Stimulated activated CD8-positive, alpha-beta memory T cell treated with anti-CD3 and anti-CD28 coated beads, Interleukin-7, amount 100 ng/mL, for 24 hours (primary cell): ENCODE measurements around the gene FNBP1.
"Not testable (repeated sequence)": the region's sequence is repeated elsewhere in the genome, so short reads cannot be mapped to it uniquely, and the experiment has no call there.

ENCODE experiments used
- DNase-seq: peaks from one replicate; pipeline ENCODE4 v3.0.0-alpha.2; 2020; ENCODE audit warnings: low read depth

FNBP1 gene

DNA sequence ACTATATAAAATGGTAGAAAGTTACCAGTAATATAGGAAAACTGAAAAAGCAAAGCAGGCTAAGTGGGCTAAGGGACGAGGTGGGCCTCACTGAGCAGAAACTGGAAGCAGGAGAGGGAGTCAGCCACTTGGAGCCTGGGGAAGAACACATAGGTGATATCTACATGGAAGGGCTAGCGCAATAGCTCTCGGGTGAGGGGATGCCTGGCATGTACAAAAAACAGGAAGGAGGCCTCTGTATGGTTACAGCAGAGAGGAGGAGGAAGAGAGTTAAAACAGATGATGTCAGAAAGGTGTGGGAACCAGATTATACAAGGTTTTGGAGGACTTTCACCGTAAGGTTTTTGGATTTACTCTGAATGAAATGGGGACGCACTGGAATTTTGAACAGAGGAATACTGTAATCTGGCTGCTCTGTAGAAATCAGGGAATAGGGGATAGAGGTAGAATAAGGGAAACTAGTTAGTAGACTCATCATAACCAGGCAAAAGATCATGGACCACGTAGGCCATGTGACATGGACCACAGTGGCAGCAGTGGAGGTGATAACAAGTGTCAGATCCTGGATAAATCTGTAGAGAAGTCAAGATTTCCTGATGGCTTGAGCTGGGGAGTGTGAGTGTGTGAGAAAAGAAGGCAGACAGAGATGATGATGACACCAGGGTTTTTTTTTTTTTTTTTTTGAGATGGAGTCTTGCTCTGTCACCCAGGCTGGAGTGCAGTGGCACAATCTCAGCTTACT lies 52.5 kb downstream of the FNBP1 start:
- no peak for DNase-seq

DNA sequence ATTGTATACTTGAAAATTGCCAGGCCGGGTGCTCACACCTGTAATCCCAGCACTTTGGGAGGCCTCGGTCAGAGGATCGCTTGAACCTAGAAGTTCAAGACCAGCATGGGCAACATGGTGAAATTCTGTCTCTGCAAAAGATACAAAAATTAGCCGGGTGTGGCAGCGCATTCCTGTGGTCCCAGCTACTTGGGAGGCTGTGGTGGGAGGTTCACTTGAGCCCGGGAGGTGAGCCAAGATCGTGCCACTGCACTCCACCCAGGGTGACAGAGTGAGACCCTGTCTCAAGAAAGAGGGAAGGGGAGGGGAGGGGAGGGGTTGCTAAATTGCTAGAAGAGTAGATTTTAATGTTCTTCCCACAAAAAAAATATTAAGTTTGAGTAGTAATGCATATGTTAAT lies 53.2 kb downstream of the FNBP1 start:
- no peak for DNase-seq

DNA sequence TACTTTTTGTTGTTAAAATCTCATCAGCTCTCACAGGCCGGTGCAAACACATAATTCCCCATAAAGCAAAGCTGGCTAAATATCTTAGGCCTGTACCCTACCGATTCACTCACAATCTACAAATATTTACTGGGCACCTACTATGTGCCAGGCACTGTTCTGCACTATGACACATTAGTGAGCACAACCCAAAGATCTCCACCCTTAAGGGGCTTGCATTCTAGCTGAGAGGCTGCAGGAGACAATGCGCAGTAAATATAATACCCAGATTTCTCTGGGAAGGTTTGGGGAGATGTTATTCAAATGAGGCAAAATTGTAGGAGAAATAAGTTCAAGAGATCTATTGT lies 53.7 kb downstream of the FNBP1 start:
- no peak for DNase-seq

DNA sequence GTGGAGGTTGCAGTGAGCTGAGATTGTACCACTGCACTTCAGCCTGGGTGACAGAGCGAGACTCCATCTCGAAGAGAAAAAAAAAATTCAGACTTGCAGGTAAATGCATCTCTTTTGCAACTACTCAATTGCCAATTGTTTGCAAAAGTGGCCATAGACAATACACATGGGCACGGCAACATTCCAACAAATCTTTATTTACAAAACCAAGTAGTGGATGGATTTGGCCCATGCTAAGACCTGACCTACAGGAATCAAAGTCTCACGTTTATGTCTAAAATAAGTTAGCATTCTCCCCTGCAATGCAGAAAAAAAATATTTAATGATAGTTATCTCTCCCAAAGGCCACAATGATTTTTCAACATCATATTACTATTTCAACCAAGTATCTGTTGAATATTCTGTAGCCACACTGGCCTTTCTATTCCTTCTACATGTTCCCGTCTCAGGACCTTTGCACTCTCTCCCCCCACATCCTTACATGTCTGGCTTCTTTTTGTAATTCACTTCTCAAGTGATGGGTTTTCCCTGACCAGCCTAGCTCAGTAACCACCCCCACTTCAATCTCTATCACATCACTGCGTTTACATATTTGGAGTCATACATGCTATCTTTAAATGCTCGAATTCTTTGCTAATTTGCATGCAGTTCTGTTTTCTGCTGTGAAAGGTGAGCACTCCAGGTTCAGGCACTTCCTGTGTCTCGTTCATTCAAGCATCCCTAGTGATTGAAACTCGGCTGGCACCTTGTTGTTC lies 54.2 kb downstream of the FNBP1 start:
- DNase-seq, result no peak

DNA sequence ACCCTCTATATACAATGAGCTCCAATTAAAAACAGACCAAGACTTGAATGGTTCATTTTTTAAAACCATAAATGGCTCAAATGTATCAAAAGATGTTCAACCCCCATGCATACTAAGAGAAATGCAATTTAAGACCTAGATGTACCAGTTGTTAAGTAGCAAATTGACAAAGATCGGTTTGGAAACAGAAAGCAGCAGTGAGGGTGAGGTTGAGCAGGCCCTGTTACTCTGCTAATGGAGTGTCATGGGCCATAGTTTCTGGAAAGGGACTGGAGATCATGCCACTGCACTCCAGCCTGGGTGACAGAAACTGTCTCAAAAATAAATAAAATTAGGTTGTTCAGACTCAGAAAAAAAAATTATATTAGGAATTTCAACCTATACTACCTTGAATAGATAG lies 55.0 kb downstream of the FNBP1 start:
- DNase-seq, result no peak

DNA sequence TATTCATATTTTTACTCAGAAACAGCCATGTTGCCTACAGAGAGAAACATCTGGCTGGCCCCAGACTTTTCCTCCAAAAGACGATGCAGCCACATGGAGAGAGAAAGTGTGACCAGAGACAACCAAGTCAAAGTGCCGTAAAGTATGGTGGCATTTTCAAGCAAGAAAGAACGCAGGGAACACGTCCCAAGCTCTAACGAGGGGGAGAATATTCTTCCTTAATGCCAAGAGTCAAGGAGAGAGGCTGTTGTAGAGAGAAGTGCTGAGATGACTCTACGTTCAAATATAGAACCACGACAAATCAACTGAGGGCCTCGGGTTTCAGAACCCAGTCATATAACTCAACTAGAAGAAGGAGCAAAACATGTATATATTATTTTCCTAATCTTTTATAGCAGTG lies 55.9 kb downstream of the FNBP1 start:
- DNase-seq, result no peak

DNA sequence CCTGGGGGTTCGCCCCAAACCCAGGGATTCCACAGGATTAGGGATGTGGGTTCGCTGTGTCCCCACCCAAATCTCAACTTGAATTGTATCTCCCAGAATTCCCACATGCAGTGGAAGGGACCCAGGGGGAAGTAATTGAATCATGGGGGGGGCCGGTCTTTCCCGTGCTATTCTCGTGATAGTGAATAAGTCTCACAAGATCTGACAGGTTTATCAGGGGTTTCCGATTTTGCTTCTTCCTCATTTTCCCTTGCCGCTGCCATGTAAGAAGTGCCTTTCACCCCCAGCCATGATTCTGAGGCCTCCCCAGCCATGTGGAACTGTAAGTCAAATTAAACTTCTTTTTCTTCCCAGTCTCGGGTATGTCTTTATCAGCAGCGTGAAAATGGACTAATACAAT lies 58.4 kb downstream of the FNBP1 start:
- DNase-seq, result not testable (repeated sequence)

DNA sequence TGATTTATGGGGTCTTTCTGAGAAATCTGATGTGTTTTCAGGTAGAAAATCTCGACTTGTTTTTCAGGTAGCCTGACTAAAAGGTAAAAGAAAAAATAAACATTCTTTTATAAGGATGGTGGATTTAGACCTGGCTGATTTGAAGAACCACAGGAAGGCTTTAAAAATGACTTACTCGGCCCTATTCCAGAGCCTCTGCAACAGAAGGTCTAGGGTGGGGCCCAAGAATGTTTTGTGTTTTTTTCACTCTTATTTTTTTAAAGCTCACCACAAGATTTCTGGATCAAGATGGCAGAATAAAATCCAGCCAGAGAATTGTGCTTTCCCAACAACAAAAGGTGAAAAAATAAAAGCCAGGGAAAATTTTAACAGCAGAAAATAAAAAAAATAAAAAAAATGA lies 59.1 kb downstream of the FNBP1 start:
- DNase-seq, result no peak

DNA sequence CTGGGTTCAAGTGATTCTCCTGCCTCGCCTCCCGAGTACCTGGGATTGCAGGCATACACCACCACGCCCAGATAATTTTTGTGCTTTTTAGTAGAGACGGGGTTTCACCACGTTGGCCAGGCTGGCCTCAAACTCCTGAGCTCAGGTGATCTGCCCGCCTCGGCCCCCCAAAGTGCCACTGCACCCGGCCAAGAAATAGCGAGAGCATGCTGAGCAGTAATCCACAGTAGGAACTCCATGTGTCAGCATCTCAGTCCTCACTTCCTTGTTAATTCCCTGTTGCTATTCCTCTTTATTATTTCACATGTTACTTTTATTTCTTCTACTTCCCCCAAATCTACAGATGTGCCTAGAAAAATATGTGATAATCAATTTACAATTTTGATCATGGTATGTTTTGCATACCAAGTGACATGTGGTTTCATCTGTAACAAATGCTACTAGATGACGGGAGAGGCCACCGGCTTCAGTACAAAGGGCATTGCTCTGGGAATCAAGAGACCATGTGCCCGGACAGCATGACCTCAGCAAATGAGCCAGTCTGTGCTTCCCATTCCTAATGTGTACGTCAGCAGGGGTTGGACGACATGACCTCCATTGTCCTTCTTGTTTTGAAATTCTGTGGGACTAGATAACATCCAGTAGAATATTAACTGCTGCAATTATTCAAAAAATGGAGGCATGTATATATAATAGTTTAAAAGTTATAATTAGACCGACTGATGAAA lies 61.6 kb downstream of the FNBP1 start:
- DNase-seq, result no peak

DNA sequence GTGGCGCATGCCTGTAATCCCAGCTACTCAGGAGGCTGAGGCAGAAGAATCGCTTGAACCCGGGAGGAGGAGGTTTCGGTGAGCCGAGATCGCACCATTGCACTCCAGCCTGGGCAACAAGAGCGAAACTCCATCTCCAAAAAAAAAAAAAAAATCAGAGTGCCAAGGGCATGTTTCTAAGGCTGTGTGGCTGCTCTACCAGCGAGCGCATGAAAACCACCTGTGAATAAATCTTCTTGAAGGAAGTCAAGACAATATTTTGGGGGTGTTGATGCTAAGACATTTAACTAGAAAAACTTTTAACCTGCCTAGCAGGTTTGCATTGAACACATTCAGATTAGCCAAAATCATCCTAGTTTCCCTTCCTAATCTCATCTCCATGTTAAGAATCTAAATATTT lies 62.8 kb downstream of the FNBP1 start:
- not testable (repeated sequence) for DNase-seq

DNA sequence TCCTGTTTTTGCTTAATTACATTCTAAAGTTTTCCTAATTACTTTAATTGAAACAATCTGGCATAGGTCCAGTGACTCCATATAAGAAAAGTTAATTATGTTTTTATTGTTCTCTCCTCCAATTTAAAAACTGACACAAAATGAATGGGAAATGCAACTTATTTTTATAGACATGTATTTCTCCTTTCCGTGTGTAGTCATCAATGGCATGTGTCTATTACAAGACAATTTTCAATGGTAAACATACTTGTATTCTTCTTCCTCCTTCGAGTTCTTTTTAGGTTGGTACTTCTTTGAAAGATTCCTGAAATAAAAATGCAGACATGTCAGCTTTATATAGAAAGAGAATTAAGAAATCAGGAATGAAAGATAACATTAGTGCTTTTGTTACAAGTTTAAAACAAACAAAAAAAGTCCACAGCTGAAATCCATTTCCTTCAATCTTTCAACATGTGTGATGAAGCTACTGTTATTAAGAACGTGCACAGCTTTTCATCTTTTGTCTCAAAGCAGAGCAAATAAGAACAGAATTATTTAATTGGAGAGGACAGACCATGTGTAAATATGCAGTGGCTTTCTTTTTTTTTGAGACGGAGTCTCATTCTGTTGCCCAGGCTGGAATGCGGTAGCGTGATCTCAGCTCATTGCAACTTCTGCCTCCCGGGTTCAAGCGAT lies 63.8 kb downstream of the FNBP1 start:
- no peak for DNase-seq

DNA sequence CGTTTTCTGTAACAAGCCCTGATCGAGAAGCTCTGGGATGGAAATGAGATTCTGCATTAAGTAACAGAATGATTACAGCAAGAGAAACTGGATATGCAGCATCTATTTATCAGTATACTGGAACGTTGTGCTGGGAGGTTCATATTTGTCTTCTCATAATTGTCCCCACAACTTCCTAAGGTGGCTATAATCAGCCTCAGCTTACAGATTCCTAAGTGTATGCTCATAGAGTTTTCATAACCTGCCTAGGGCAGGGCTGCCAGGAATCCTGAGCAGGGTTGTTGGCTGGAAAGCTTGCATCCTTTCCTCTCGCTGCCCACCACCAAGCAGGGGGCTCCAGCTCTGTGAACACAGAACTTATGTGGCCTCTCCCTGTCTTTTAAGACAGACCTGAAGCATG lies 70.2 kb downstream of the FNBP1 start:
- no peak for DNase-seq

DNA sequence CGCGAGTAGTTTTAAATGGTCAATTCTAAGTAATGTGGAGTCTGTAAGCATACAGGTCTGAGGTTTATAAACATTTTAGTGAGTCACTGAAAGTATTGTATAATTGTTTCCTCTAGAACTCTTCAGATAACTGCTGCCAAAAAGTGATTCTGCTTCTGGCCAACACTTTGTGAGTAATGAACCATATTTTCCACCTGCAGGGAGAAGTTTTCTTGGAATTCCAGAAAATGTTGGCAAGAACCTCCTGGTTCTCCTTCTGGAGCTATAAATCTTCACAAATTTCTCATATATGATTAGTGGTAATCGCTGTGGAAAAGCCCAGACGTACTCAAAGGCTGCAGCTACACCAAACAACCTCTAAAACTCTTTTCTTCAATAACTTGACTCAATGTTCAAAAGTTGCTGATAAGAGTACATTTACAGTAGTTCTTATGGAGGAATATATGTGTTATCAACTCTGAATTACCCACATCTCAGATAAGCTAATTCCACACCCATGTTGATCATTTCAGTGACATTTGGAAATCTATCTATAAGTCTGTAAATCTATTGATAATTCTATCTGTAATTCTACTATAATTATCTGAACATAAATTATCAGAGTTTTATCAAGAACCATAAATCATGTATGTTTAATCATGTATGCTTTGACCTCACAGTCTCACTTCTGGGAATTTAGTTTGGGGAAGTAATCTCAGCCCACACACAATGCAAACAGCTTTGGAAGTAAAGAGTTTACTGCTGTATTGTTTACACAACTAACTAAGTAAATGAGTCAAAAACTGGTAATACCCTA lies 74.1 kb downstream of the FNBP1 start:
- DNase-seq, result no peak

DNA sequence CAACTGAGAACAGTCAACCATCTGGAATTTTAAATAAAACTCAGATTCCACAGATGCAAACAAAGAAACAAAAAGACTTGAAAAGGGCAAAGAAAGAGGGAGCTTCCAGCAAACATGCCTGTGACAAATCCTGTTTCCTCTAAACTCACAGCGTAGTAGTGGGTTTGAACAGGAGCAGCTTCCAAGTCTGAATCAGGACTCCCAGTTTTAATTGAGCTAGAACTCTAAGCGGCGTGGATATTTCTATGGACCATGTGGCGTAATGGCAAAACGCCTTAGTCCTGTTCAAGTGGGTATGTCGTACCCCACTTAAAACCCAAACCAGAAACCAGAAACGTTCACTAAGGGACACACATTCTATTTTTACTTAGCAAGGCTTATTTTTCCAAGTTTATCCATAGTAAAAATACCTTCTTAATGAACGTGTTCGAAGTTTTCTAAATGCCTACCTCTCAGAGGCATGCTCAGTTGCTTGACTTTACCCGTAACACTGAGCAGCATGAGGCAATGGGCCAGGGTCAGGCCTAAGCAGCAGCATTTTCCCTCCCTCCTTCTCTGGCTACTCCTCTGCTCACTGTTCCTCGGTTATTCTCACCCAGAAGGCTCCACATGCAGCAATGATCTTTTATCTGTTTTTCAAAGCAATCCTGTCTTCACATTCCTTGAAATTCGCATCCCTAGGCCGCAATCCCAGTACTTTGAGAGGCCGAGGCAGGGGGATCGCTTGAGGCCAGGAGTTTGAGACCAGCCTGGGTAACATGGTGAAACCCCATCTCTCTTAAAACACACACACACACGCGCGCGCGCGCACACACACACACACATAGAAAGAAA lies 77.9 kb downstream of the FNBP1 start:
- no peak for DNase-seq

DNA sequence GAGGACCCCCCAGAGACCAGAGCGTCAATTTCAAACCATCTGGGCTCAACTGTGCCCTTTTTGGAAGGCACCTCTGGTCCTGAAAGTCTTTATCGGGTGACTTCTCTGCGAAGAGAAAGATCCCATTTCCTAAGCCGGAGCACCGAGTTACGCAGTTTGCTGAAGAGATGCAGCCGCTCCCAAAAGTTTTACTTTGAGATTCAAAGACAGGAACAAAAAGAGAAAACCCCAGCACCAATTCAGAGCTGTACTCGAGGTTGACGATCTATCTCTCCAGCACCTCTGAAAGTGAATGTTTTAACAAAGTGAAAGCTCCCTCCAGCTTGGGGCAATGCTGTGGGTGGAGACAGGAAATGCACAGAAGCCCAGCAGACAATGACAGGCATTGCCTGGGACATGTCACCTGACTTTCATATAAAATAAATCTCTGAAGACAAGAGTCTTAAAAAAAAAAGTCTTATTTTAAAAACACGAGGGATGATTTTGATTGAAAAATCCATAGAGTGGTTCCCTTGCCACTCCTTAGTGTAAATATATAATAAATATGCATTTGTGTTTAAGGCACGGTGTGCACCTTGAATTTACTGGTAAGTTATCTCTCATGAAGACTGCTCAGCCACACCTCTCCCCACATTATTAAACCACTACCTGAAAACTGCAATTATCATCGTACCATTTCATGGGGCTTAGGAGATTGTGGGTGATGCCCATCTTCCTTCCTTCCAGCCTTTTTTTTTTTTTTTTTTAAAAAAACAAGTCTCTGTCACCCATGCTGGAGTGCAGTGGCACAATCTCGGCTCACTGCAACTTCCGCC lies 79.9 kb downstream of the FNBP1 start:
- DNase-seq, result peak; percentile 28

DNA sequence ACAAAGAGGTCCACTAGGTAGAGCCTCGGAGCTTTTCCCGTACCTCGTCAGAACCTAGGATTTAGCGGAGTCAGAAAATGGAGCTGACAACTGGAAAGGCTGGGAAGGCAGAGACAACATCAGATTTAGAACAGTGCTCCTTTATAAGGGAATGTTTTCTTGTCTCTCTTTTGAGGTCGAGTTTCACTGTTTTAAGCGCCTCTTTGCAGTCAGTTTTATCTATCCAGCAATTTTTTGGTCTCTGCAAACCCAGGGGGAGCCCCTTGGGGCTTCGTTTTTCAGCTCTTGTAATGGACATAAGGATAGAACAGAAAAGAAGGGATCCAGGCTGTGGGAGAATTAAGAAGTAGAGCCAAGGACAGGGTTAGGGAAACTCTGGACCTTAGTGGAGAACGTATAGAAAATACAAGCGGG lies 80.5 kb downstream of the FNBP1 start:
- DNase-seq, result no peak

DNA sequence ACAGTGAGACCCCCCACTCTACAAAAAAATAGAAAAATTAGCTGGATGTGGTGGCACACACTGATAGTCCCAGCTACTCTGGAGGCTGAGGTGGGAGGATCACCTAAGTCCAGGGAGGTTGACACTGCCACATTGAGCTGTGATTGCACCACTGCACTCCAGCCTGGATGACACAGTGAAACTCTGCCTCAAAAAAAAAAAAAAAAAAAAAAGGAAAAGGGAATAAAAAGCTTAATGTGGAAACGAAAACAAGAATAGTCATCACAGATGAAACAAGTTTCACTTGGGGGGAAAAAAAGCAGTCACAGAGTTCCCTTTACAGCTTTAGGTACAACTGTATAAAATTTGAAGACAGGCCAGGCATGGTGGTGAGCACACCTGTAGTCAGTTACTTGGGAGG lies 84.2 kb downstream of the FNBP1 start:
- no peak for DNase-seq

DNA sequence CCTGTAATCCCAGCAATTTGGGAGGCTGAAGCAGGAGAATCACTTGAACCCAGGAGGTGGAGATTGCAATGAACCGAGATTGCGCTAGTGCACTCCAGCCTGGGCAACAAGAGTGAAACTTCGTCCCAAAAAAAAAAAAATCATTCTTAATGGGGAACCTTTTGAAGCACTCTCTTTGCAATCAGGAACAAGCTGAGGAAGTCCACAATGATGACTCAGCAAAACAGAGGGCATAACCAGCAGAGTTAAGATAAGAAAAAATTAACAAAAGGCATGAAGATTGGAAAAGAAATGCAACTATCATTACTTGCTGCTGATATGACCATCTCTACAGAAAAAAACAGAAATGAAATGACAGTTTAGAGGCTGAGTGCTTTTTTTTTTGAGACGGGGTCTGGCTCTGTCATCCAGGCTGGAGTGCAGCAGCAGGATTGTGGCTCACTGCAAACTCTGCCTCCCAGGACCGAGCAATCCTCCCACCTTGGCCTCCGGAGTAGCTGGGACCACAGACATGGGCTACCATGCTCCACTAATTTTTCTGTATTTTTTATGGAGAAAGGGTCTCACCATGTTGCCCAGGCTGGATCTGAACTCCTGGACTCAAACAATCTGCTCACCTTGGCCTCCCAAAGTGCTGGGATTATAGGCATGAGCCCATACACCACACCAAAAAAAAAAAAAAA lies 88.0 kb downstream of the FNBP1 start:
- DNase-seq, result no peak

DNA sequence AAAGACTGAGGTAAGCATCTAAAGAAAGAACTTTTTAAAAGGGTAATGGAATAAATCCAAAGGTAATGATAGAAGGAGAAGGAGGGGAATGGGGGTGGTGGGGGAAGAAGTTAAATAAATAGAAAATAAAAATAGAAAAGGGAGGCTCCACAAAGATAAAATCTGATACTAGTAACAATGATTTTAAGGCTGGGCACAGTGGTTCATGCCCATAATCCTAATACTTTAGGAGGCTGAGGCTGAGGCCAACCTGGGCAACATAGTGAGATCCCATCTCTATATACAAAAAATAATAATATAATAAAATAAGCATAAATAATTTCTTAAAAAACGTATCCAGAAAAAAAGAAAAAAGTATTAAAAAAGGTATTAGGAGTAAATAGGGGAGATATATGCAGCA lies 89.3 kb downstream of the FNBP1 start:
- no peak for DNase-seq
